ENCODE data around the gene DNAAF3.

DNAAF3 gene

DNA sequence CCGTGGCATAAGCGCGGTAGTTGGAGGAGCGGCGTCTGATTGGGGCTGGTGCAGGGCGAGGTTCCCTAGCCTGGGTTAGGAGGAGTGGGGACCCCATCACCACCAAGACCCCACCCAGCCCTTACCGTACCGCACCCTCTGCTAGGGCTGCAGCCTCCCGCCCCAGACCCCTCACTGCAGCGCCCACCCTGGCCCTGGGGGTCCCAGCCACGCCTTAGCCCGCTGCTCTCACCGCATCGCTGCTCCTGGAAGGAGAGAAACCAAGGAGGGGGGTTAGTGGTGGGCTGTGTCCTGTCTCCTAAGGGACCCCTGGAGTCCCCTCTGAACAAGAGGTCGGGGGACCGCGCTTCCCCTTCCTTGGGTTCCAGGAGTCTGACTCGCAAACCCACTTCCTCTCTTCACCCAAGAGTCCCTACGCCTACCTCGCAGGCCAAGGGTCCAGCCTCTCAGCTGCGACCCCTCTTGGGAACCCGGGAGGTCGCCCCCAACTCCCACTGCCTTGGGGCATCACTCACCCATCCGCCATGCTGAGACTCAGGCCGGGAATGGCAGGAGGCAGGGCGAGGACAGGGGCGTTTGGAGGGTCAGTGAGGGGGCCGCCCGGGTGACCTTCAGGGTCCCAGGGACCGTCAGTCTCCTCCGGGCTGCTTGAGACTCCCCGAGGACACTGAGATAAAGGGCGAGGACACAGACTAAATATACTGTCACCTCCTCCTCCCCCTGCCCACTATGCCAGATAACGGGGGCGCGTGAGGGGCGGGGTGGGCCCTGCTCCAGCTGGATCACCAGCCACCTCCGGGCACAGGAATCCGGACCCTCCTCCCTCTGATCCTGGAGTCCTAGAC is 9.1 kb downstream of the DNAAF3 start, which contains the start of gene TNNI3:
Gene TNNI3 (minus strand): TSS at position 669 of the 845 bp plus-strand sequence. CDS start 143 bp downstream, at position 526.
- CTCF ChIA-PET = interaction anchor here (0.5 to 4.5 kb wide), 3 partner anchors 11 to 257 kb away, joined by 5 to 107 read pairs (median 5); no protein-coding TSS in a partner anchor
- peaks cover 6% of the 10 kb centered on the region for H3K4me1 ChIP-seq (ENCODE audit: control insufficient read depth, insufficient read depth, low read length)
- POLR2A ChIA-PET = interaction anchor here (0.6 to 0.9 kb wide), 2 partner anchors 40 to 251 kb away, joined by 3 read pairs; partner anchors contain the start of genes PPP1R12C and UBE2S
- H3K36me3 ChIP-seq (ENCODE audit: control insufficient read depth in 2 of 2, insufficient read depth in 1 of 2, low read length in 2 of 2) = no peaks in the 10 kb centered on the region
- no peak within 1 kb of the TSS for H3K27ac ChIP-seq (ENCODE audit: extremely low read depth, low read depth, low read length)
- H3K4me3 ChIP-seq (ENCODE audit: low read depth, low read length) = no peak within 1 kb of the TSS
- no peaks in the 10 kb centered on the region for H3K9me3 ChIP-seq (ENCODE audit: control insufficient read depth, insufficient read depth, low read depth, low read length)
- TF ChIP-seq ZBTB1 (tag by site-specific recombination; IDR thresholded peaks at IDR 0.05) = no peak
- no peak for TF ChIP-seq ZNF658 (tag by site-specific recombination; IDR thresholded peaks at IDR 0.05)
- TF ChIP-seq ZBTB49 (tag by site-specific recombination; IDR thresholded peaks at IDR 0.05; ENCODE audit: low read depth) = no peak
- TF ChIP-seq TCF7L2 (IDR thresholded peaks at IDR 0.05; ENCODE audit: borderline replicate concordance, low read depth, low read length) = no peak
- TF ChIP-seq ZNF23 (tag by site-specific recombination; IDR thresholded peaks at IDR 0.05; ENCODE audit: borderline replicate concordance) = no peak
- no peak for TF ChIP-seq ZBTB8A (tag by site-specific recombination; IDR thresholded peaks at IDR 0.05)
- no peak for TF ChIP-seq ZEB2 (tag by site-specific recombination; IDR thresholded peaks at IDR 0.05)
- TF ChIP-seq ZXDB (tag by site-specific recombination; IDR thresholded peaks at IDR 0.05) = no peak
- TF ChIP-seq EGR2 (tag by site-specific recombination; IDR thresholded peaks at IDR 0.05; ENCODE audit: low read depth) = peak; percentile 23; the same call in 1 of the 2 replicates
- TF ChIP-seq ZNF214 (tag by site-specific recombination; IDR thresholded peaks at IDR 0.05; ENCODE audit: borderline replicate concordance) = no peak
- TF ChIP-seq YY1 (tag by site-specific recombination; IDR thresholded peaks at IDR 0.05) = no peak
- TF ChIP-seq ZFHX2 (tag by site-specific recombination; conservative IDR thresholded peaks at IDR 0.05) = peak; percentile 68
- no peak for TF ChIP-seq RBAK (tag by site-specific recombination; IDR thresholded peaks at IDR 0.05)
- TF ChIP-seq ZNF16 (tag by site-specific recombination; IDR thresholded peaks at IDR 0.05; ENCODE audit: low read depth) = no peak
- no peak for TF ChIP-seq SP3 (tag by site-specific recombination; IDR thresholded peaks at IDR 0.05)

DNA sequence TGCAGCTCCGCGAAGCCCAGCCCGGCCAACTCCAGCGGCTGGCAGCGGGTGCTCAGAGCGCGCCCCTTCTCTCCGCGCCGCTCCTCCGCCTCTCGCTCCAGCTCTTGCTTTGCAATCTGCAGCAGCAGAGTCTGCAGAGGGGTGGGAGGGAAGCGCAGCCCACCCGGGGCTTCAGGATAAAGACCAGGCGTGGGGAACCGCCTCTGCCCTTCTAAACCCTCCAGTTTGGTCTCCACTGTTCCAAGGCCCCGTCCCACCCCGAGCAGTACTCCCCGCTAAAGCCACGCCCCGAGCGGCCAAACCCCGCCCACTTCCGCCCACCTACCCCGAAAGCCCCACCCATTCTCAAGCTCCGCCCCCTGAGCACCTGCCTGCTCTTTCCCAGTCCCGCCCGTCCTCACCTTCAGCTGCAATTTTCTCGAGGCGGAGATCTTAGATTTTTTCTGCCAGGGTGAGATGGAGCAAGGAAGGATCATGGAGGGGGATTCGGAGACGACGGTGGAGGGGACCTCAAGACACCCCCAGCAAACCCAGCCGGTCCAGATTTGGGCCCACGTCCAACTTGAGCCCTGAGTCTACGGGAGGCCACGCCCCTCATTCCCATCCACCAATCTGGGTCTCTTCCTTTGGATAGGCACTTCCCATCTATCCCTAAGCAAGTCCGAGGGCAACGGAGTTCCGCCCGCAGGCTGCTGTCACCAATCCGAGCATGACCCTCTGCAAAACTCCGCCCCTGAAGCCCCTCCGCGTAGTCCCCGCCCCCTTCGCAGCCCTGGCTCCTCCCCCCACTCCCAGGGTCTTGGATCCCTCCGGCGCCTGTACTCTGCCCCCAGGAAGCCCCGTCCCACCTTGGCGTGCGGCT is 10.0 kb downstream of the DNAAF3 start:
- CTCF ChIA-PET = interaction anchor here (0.8 to 1.2 kb wide), 3 partner anchors 10 to 498 kb away, joined by 3 to 6 read pairs (median 4); no protein-coding TSS in a partner anchor
- no peak for TF ChIP-seq SALL2 (tag by site-specific recombination; IDR thresholded peaks at IDR 0.05; ENCODE audit: borderline replicate concordance)
- no peak for TF ChIP-seq ZNF121 (tag by site-specific recombination; IDR thresholded peaks at IDR 0.05)
- TF ChIP-seq SP3 (tag by site-specific recombination; IDR thresholded peaks at IDR 0.05) = peak; percentile 82
- TF ChIP-seq, protein P1, sequence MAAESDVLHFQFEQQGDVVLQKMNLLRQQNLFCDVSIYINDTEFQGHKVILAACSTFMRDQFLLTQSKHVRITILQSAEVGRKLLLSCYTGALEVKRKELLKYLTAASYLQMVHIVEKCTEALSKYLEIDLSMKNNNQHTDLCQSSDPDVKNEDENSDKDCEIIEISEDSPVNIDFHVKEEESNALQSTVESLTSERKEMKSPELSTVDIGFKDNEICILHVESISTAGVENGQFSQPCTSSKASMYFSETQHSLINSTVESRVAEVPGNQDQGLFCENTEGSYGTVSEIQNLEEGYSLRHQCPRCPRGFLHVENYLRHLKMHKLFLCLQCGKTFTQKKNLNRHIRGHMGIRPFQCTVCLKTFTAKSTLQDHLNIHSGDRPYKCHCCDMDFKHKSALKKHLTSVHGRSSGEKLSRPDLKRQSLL (tag by site-specific recombination; IDR thresholded peaks at IDR 0.05) = peak; percentile 36; the same call in 1 of the 2 replicates
- no peak for TF ChIP-seq ZNF629 (tag by site-specific recombination; IDR thresholded peaks at IDR 0.05)
- 0 out of 2 replicates have a peak, but pooled peaks have one; percentile 42 for TF ChIP-seq ZNF449 (tag by site-specific recombination; IDR thresholded peaks at IDR 0.05)
- no peak for TF ChIP-seq ZSCAN18 (tag by site-specific recombination; IDR thresholded peaks at IDR 0.05)
- no peak for TF ChIP-seq YY1 (tag by site-specific recombination; IDR thresholded peaks at IDR 0.05)
- peak; percentile 59 for TF ChIP-seq EGR2 (tag by site-specific recombination; IDR thresholded peaks at IDR 0.05; ENCODE audit: low read depth)
- TF ChIP-seq ZFHX2 (tag by site-specific recombination; conservative IDR thresholded peaks at IDR 0.05) = peak; percentile 61
- TF ChIP-seq ZBTB17 (tag by site-specific recombination; IDR thresholded peaks at IDR 0.05) = peak; percentile 30; the same call in 1 of the 2 replicates
- TF ChIP-seq SP2 (tag by site-specific recombination; IDR thresholded peaks at IDR 0.05) = peak; percentile 70
- TF ChIP-seq IKZF3 (tag by site-specific recombination; IDR thresholded peaks at IDR 0.05) = 0 out of 2 replicates have a peak, but pooled peaks have one; percentile 42
- peak; percentile 88 for TF ChIP-seq KLF8 (tag by site-specific recombination; IDR thresholded peaks at IDR 0.05)

More for the DNA sequence above, 10.0 kb downstream of the DNAAF3 start:
- Histone ChIP-seq H3K27ac (ENCODE audit: extremely low read depth, low read depth, low read length) (no peak overlapping the region), H3K36me3 (ENCODE audit: control insufficient read depth in 2 of 2, insufficient read depth in 1 of 2, low read length in 2 of 2) (no peaks in the 10 kb centered on the region), H3K4me1 (ENCODE audit: control insufficient read depth, insufficient read depth, low read length) (peaks cover 6% of the 10 kb centered on the region), H3K4me3 (ENCODE audit: low read depth, low read length) (peak overlapping the region; percentile 7; the same call in 1 of the 2 replicates), H3K9me3 (ENCODE audit: control insufficient read depth, insufficient read depth, low read depth, low read length) (no peaks in the 10 kb centered on the region)
- POLR2A ChIA-PET = interaction anchor here (0.6 to 1.2 kb wide), 5 partner anchors 10 to 101 kb away, joined by 3 to 6 read pairs (median 3); no protein-coding TSS in a partner anchor

Measured in HEK293 (cell line).